Neuron (in vitro differentiated cells): ENCODE measurements around the gene CUTA.
A peak's percentile ranks its signal among the peaks of the same experiment; 100 is the strongest.

Experiments
- H2AFZ ChIP-seq: one replicate; pipeline ENCODE4 v1.6.1; 2013; ENCODE audit warnings: low read depth, mild to moderate bottlenecking, inconsistent platforms, low read length, moderate library complexity
- H3K27me3 ChIP-seq: one replicate; pipeline ENCODE4 v1.6.1; 2013; ENCODE audit warnings: low read length; ENCODE audit not compliant: insufficient read depth
- H3K36me3 ChIP-seq: one replicate; pipeline ENCODE4 v1.6.1; 2013; ENCODE audit warnings: low read length; ENCODE audit not compliant: insufficient read depth
- H3K4me1 ChIP-seq: one replicate; pipeline ENCODE4 v1.6.1; 2013; ENCODE audit warnings: low read length; ENCODE audit not compliant: insufficient read depth
- H3K4me3 ChIP-seq: 2 replicates; pipeline ENCODE4 v1.5.1; 2013; ENCODE audit warnings: mild to moderate bottlenecking, low read length, moderate library complexity
- H3K9me3 ChIP-seq: one replicate; pipeline ENCODE4 v1.6.1; 2013; ENCODE audit warnings: low read length

Gene CUTA

DNA sequence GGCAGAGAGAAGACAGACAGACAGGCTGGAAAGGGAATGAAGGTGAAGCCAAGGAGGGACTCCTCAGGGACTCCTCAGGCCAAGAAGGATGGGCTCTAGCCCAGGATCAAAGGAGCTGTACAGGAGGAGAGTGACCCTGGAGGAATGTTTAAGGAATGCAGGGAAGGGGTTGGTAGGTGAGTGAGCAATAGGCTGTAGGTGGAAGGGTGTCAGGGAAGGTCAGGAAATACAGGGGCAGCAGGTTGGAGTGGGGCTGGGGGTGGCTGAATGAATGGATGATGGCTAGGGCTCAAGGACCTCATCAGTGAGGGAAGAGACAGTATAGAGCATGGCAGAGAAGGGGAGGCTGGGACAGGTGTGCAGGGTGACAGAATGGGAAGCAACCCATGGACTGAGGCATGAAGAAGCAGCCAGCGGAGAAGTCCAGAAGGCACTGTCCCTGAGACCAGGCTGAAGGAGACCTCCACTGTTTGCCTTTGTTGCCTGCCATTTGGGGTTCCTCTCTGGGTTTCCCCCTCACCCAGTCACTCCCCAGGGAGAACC lies 15.2 kb upstream of the CUTA start:
- H3K36me3 ChIP-seq, result peaks cover 29% of the 10 kb centered on the region
- no peaks in the 10 kb centered on the region for H3K9me3 ChIP-seq
- H3K27me3 ChIP-seq, result no peaks in the 10 kb centered on the region
- H3K4me1 ChIP-seq, result peaks cover 59% of the 10 kb centered on the region
- no peak overlapping the region for H3K4me3 ChIP-seq
- no peak overlapping the region for H2AFZ ChIP-seq

- Histone ChIP-seq H3K27me3 (no peaks in the 10 kb centered on the region), H3K4me3 (no peak overlapping the region)
Measured at GRCh38 chr6:33432546-33432945, 14.6 kb upstream of the CUTA start.

DNA sequence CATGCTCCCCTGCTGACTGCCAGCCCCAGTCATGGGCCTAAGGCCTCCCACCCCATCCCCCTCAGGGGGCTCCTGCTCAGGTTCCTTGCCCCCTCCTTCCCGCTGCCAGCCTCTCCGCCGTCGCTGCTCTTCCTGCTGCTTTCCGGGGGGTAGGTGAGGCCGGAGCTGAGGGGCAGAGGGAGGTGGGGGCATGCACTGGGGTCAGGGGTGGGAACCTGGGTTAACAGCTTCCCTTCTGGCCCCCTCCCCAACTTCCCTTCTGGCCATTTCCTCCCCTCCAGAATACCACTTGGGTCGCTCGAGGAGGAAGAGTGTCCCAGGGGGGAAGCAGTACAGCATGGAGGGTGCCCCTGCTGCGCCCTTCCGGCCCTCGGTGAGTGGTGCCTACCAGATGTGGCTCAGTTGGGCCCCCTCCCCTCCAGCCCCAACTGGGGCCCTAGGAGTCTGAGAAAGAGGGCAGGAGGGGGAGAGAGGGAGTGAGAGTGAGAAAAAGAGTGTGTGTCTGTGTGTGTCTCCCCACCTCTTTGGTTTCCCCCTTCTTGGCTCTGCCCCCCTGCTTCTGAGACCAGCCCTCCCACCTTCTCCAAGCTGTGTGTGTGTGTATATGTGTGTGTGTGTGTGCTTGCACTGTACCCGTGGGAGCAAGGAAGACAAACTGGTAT lies 14.1 kb upstream of the CUTA start:
- Histone ChIP-seq H3K9me3 (no peaks in the 10 kb centered on the region), H3K4me3 (no peak overlapping the region), H3K27me3 (no peaks in the 10 kb centered on the region), H3K4me1 (peaks cover 65% of the 10 kb centered on the region), H3K36me3 (peaks cover 19% of the 10 kb centered on the region), H2AFZ (no peak overlapping the region)

More at GRCh38 chr6:33432546-33432945, 14.6 kb upstream of the CUTA start:
- H3K36me3 ChIP-seq, result peaks cover 24% of the 10 kb centered on the region
- no peak overlapping the region for H2AFZ ChIP-seq
- peaks cover 60% of the 10 kb centered on the region for H3K4me1 ChIP-seq
- H3K9me3 ChIP-seq, result no peaks in the 10 kb centered on the region

DNA sequence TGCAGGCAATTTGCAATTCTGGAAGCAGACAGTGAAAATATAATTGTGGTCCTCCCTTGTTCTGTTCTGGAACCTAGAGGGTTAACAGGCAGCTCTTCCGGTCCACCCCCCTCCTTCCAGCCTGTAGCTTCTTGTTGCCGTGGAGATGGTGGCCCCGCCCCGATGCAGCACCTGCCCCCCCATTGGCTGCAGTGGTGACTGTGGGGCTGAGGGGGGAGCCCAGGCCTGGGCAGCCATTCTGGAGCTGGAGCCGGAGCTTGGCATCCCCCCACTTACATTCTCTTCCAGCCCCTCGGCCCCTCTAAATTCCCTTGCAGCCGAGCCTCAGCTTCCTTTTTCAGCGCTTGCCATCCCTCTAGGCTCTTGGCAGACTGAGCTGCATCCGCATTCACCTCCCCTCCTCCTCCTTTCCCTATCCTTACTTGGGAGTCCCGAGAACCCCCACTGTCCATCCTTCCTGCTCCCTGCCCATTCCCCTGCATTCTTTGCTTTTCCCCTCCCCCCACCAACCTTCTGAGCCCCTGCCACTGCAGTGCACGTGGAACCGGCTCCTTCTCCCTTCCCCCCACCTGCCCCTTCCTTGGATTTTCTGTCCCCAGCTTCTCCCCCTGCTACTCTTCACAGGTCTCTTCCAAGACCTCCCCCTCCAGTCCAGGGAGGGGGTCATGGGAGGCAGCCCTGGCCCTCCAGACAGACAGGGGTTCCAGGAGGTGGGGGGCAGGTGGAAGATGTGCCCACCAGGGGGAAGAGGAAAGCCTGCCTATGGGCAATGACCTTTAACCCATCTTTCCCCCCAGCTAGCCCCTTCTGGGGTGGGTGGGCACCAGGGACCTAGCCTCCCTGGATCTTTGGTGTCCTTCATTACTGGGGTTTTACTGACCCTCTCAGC lies 13.3 kb upstream of the CUTA start:
- Histone ChIP-seq H2AFZ (no peak overlapping the region), H3K36me3 (peaks cover 13% of the 10 kb centered on the region), H3K9me3 (no peaks in the 10 kb centered on the region), H3K27me3 (no peaks in the 10 kb centered on the region), H3K4me1 (peaks cover 71% of the 10 kb centered on the region), H3K4me3 (peak overlapping the region; percentile 36)

GRCh38 chr6:33430334-33430733 lies 12.4 kb upstream of the CUTA start:
- Histone ChIP-seq H3K27me3 (no peaks in the 10 kb centered on the region), H3K4me3 (peak overlapping the region; percentile 36), H3K4me1 (peaks cover 74% of the 10 kb centered on the region), H3K36me3 (peaks cover 4% of the 10 kb centered on the region), H2AFZ (no peak overlapping the region), H3K9me3 (no peaks in the 10 kb centered on the region)

DNA sequence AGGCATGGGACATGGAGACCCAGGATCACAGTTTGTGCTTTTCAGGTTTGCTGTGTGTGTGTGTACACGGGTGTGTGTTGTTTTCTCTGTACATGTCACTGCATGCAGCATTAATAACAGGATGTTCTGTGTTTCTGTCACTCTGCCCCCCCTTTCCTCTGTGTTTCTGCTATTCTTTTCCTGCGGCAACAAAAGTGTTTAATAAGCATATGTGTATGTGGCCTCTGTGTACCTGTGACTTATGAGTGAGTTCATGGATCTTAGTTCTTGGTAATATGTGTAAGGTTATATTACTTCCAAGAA lies 11.8 kb upstream of the CUTA start:
- Histone ChIP-seq H3K4me3 (no peak overlapping the region), H3K36me3 (no peaks in the 10 kb centered on the region), H3K9me3 (no peaks in the 10 kb centered on the region), H3K4me1 (peaks cover 81% of the 10 kb centered on the region), H3K27me3 (no peaks in the 10 kb centered on the region), H2AFZ (no peak overlapping the region)

DNA sequence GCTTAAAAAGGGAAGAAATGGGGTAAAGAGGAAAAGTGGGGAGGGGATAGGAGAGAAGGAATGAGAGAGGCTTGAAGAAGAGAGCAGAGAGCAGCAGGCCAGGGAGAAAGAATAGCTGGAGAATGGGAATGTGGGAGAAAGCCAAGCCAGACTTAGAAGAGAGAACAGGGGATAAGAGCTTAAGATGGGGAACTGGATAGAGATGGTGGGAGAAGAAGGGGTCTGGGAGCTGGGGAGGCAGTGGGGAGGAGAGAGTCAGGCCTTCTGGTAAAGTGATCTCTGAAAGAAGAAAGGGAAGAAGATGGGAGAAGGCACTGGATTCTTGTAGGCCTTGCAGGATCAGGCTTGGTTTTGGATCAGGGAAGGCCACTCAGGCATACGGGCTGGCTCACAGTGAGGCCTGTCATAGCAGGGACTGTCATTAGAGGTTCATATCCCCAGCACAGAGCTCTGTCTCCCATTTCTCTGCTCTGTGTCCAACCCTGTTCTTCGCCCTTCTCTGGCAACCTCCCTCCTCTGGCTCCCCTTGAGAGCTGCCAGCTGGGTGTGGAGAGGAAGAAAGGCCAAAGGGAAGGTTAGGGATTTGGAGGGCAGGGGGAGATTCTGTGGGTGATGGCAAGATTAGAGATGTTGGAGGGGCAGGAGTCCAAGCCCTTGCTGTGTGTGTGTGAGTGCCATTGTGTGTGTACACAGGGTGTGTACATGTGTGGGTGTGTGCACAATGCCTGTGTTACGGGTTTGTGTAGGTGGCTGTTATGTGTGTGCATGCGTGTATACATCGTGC lies 11.3 kb upstream of the CUTA start:
- Histone ChIP-seq H3K4me3 (peak overlapping the region; percentile 49), H3K4me1 (peaks cover 86% of the 10 kb centered on the region), H3K27me3 (no peaks in the 10 kb centered on the region), H3K36me3 (no peaks in the 10 kb centered on the region), H3K9me3 (no peaks in the 10 kb centered on the region), H2AFZ (no peak overlapping the region)

DNA sequence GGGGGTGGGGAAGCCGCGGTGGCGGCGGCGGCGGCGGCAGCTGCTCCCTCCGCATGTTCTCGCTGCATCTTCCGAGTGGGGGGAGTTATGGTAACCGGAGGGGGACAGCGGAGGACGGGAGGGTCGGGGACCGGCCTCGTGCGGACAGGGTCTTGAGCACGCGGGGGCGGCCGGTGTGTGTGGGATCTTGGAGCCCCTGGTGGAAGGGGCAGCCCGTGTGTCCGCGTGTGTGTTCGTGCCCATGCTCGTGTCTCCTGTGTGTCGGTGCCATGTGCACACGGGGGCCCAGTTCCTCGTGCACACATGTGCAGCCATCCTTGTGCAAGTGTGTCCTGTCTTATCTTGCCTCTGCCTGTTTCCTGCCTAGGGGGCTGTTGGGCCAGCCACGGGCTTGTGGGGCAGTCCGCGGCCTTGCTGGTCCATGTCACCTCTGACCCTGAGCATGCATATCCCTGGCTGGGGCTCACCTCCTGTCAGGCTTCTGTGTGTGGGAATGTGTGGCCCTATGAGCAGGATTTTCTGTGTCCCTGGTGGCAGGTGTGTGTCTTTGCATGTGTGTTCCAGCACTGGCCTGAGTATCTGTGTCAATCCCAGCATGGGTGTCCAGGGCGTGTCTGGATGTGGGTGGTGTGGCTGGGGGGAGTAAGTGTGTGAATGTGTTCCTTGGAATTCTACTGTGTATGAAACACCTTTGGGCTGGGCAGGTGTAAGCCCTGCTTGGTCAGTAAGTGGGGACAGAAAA lies 10.5 kb upstream of the CUTA start:
- Histone ChIP-seq H2AFZ (no peak overlapping the region), H3K36me3 (no peaks in the 10 kb centered on the region), H3K4me3 (peak overlapping the region; percentile 49), H3K27me3 (no peaks in the 10 kb centered on the region), H3K4me1 (peaks cover 82% of the 10 kb centered on the region), H3K9me3 (no peaks in the 10 kb centered on the region)

DNA sequence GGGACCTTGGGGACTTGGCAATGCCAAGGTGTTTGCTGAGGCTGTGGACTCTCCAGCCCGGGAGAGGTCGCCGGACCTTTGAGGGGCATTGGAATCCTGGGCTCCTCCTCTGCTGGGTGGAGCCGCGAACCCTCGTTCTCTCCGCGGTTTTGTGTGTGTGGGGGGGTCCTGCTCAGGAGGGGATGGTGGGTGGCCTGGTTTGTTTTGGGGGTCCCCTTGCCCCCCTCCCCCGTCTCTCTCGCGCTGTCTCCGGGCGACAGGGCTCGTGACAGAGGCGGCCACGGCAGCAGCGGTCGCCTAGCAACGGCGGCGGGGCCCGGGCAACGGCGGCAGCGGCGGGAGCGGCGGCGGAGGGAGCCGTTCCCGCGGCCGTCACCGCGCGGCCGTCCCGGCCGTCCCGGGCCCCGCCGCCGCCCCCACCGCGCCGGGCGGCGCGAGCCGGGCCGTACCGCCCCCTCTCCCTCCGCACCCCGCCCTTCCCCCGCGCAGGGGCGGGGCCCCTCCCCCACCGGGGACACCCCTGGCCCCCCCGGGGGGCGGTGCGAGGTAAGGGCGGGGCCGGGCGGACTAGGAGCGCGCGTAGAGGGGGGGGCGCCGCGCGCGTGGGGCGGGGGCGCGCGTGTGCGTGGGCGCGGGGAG lies 9.8 kb upstream of the CUTA start:
- Histone ChIP-seq H3K27me3 (no peaks in the 10 kb centered on the region), H3K4me3 (peak overlapping the region; percentile 49), H2AFZ (no peak overlapping the region), H3K4me1 (peaks cover 76% of the 10 kb centered on the region), H3K9me3 (no peaks in the 10 kb centered on the region), H3K36me3 (peaks cover 4% of the 10 kb centered on the region)

GRCh38 chr6:33426590-33427511 lies 8.9 kb upstream of the CUTA start:
- peaks cover 4% of the 10 kb centered on the region for H3K36me3 ChIP-seq
- H2AFZ ChIP-seq, result no peak overlapping the region
- H3K4me3 ChIP-seq, result peak overlapping the region; percentile 62
- peaks cover 67% of the 10 kb centered on the region for H3K4me1 ChIP-seq
- H3K9me3 ChIP-seq, result no peaks in the 10 kb centered on the region
- H3K27me3 ChIP-seq, result no peaks in the 10 kb centered on the region

GRCh38 chr6:33425668-33426577 lies 8.0 kb upstream of the CUTA start:
- Histone ChIP-seq H3K4me1 (peaks cover 67% of the 10 kb centered on the region), H3K27me3 (no peaks in the 10 kb centered on the region), H2AFZ (no peak overlapping the region), H3K4me3 (peak overlapping the region; percentile 62), H3K9me3 (no peaks in the 10 kb centered on the region), H3K36me3 (peaks cover 4% of the 10 kb centered on the region)
